H9 (cell line): ENCODE results near the gene TRPM8. TPM values are rescaled to one million over a fixed set of nuclear protein-coding genes. Genes with fewer than 3 reads are reported as not detected.
A peak's percentile ranks its signal among the peaks of the same experiment; 100 is the strongest.

ENCODE experiments used
- DNase-seq: peaks from one replicate; pipeline ENCODE4 v3.0.0-alpha.2; 2017
- H2AFZ ChIP-seq: one replicate; pipeline ENCODE4 v1.6.1; 2013; ENCODE audit warnings: mild to moderate bottlenecking, low read length, control low read depth, moderate library complexity
- H2AK5ac ChIP-seq: 2 replicates; pipeline ENCODE4 v1.6.1; 2013; ENCODE audit warnings: low read length, control low read depth, mixed read lengths; ENCODE audit not compliant: insufficient read length
- H2BK120ac ChIP-seq: one replicate; pipeline ENCODE4 v1.6.1; 2013; ENCODE audit warnings: low read depth, mild to moderate bottlenecking, low read length, control low read depth, inconsistent platforms; ENCODE audit not compliant: poor library complexity, severe bottlenecking
- H2BK12ac ChIP-seq: 2 replicates; pipeline ENCODE4 v1.6.1; 2013; ENCODE audit warnings: low read length, control low read depth, mixed read lengths, low read depth; ENCODE audit not compliant: insufficient read length
- H2BK15ac ChIP-seq: 2 replicates; pipeline ENCODE4 v1.6.1; 2013; ENCODE audit warnings: low read depth, low read length, control low read depth
- H2BK20ac ChIP-seq: one replicate; pipeline ENCODE4 v1.6.1; 2013; ENCODE audit warnings: low read depth, mild to moderate bottlenecking, low read length, control low read depth, inconsistent platforms; ENCODE audit not compliant: poor library complexity, severe bottlenecking
- H2BK5ac ChIP-seq: 2 replicates; pipeline ENCODE4 v1.6.1; 2013; ENCODE audit warnings: low read length, control low read depth, mixed read lengths; ENCODE audit not compliant: insufficient read length
- H3K14ac ChIP-seq: 2 replicates; pipeline ENCODE4 v1.6.1; 2013; ENCODE audit warnings: low read length, control low read depth; ENCODE audit not compliant: insufficient read depth
- H3K18ac ChIP-seq: 2 replicates; pipeline ENCODE4 v1.6.1; 2013; ENCODE audit warnings: low read depth, mild to moderate bottlenecking, mixed read lengths, low read length, control low read depth; ENCODE audit not compliant: insufficient read length
- H3K23ac ChIP-seq: 2 replicates; pipeline ENCODE4 v1.6.1; 2013; ENCODE audit warnings: low read length, control low read depth, mixed read lengths, low read depth; ENCODE audit not compliant: insufficient read length
- H3K23me2 ChIP-seq: 2 replicates; pipeline ENCODE4 v1.6.1; 2013; ENCODE audit warnings: low read depth, mild to moderate bottlenecking, mixed read lengths, low read length, control low read depth; ENCODE audit not compliant: insufficient read length, poor library complexity, severe bottlenecking
- H3K27ac ChIP-seq: 2 replicates; pipeline ENCODE4 v1.5.1; 2013; ENCODE audit warnings: low read length, control low read depth, mixed read lengths, low read depth; ENCODE audit not compliant: insufficient read length
- H3K27me3 ChIP-seq: 2 replicates; pipeline ENCODE4 v1.6.1; 2013; ENCODE audit warnings: low read length, control low read depth, inconsistent platforms; ENCODE audit not compliant: insufficient read depth
- H3K4ac ChIP-seq: 2 replicates; pipeline ENCODE4 v1.6.1; 2013; ENCODE audit warnings: low read depth, mild to moderate bottlenecking, control low read depth, inconsistent platforms, low read length, moderate library complexity
- H3K4me1 ChIP-seq: 2 replicates; pipeline ENCODE4 v1.6.1; 2013; ENCODE audit warnings: low read length, control low read depth, inconsistent platforms; ENCODE audit not compliant: insufficient read depth
- H3K4me2 ChIP-seq: 2 replicates; pipeline ENCODE4 v1.6.1; 2013; ENCODE audit warnings: low read length, control low read depth, mixed read lengths; ENCODE audit not compliant: insufficient read length, insufficient read depth
- H3K56ac ChIP-seq: 2 replicates; pipeline ENCODE4 v1.6.1; 2013; ENCODE audit warnings: low read depth, mild to moderate bottlenecking, mixed read lengths, low read length, control low read depth; ENCODE audit not compliant: insufficient read length
- H3K79me1 ChIP-seq: 2 replicates; pipeline ENCODE4 v1.6.1; 2013; ENCODE audit warnings: low read depth, mild to moderate bottlenecking, moderate library complexity, low read length, control low read depth, inconsistent platforms; ENCODE audit not compliant: insufficient read depth, poor library complexity, severe bottlenecking
- H3K79me2 ChIP-seq: 2 replicates; pipeline ENCODE4 v1.6.1; 2013; ENCODE audit warnings: low read length, control low read depth, inconsistent platforms; ENCODE audit not compliant: insufficient read depth
- H3K9ac ChIP-seq: 2 replicates; pipeline ENCODE4 v1.6.1; 2013; ENCODE audit warnings: low read length, control low read depth, mixed read lengths; ENCODE audit not compliant: insufficient read length; ENCODE audit errors: extremely low read depth
- H3K9me3 ChIP-seq: one replicate; pipeline ENCODE4 v1.6.1; 2013; ENCODE audit warnings: low read depth, low read length, inconsistent platforms; ENCODE audit not compliant: control insufficient read depth
- H3T11ph ChIP-seq: one replicate; pipeline ENCODE4 v1.6.1; 2013; ENCODE audit warnings: mild to moderate bottlenecking, low read length, control low read depth, inconsistent platforms
- H4K20me1 ChIP-seq: one replicate; pipeline ENCODE4 v1.6.1; 2013; ENCODE audit not compliant: control insufficient read depth, insufficient read length, insufficient read depth
- H4K5ac ChIP-seq: 2 replicates; pipeline ENCODE4 v1.6.1; 2013; ENCODE audit warnings: low read depth, mild to moderate bottlenecking, mixed read lengths, low read length, control low read depth; ENCODE audit not compliant: insufficient read length
- H4K8ac ChIP-seq: replicated peaks from 2 replicates; pipeline ENCODE4 v1.6.1; 2013; ENCODE audit warnings: low read length, control low read depth, mixed read lengths, low read depth; ENCODE audit not compliant: insufficient read length
- H4K91ac ChIP-seq: 2 replicates; pipeline ENCODE4 v1.6.1; 2013; ENCODE audit warnings: low read depth, mild to moderate bottlenecking, moderate library complexity, mixed read lengths, low read length, control low read depth; ENCODE audit not compliant: insufficient read length
- H3K27ac Mint-ChIP-seq, 3 experiments: 2 replicates in 2 of 3; 3 replicates in 1 of 3; pipeline ENCODE4 v1.8.0; 2020 to 2021; ENCODE audit warnings: mixed read lengths in 3 of 3, mild to moderate bottlenecking in 1 of 3, moderate library complexity in 1 of 3
- H3K27me3 Mint-ChIP-seq: 2 replicates; pipeline ENCODE4 v1.8.0; 2021; ENCODE audit warnings: low read depth, mild to moderate bottlenecking, moderate library complexity, mixed read lengths
- H3K36me3 Mint-ChIP-seq, 3 experiments: 2 replicates in 2 of 3; 3 replicates in 1 of 3; pipeline ENCODE4 v1.8.0; 2020 to 2021; ENCODE audit warnings: low read depth in 3 of 3, mixed read lengths in 3 of 3; ENCODE audit not compliant: insufficient read depth in 1 of 3
- H3K4me1 Mint-ChIP-seq, 2 experiments: 2 replicates each; pipeline ENCODE4 v1.8.0; 2020; ENCODE audit warnings: mixed read lengths in 2 of 2
- H3K4me3 Mint-ChIP-seq, 2 experiments: 2 replicates in 1 of 2; 3 replicates in 1 of 2; pipeline ENCODE4 v1.8.0; 2020 to 2021; ENCODE audit warnings: mild to moderate bottlenecking in 2 of 2, mixed read lengths in 2 of 2, moderate library complexity in 1 of 2
- H3K9me3 Mint-ChIP-seq, 2 experiments: 2 replicates in 1 of 2; 3 replicates in 1 of 2; pipeline ENCODE4 v1.8.0; 2020; ENCODE audit warnings: mild to moderate bottlenecking in 2 of 2, mixed read lengths in 2 of 2, moderate library complexity in 1 of 2
- CTCF ChIP-seq: fragments of 200-600 bp; sonication (generic); conservative IDR thresholded peaks from 3 replicates; pipeline ENCODE4 v1.8.0; 2021; ENCODE audit warnings: antibody characterized with exemption, mild to moderate bottlenecking
- WGBS: extraction: QIAGEN DNeasy Blood & Tissue Kit; methylation state at CpG from one replicate; pipeline ENCODE4 v1.1.7; 2013; ENCODE audit warnings: missing lambda C conversion rate, low lambda C conversion rate, mixed read lengths; ENCODE audit not compliant: insufficient read length; ENCODE audit errors: extremely low coverage; 5-methylcytosine and 5-hydroxymethylcytosine counted together
- total RNA-seq: library from RNA; stranded (reverse); gene quantifications from 2 replicates; pipeline ENCODE4 v1.2.1, GENCODE V29; 2021

TRPM8 gene
- total RNA-seq, 1 experiment from 2014 or later, result 0.28 TPM

GRCh38 chr2:233912691-233913423 lies 4.3 kb upstream of the TRPM8 start:
- Mint-ChIP-seq H3K27me3 (peaks cover 38% of the 10 kb centered on the region), H3K4me1 (peaks cover 7 to 15% of the 10 kb centered on the region in 2 experiments), H3K4me3 (no peak overlapping the region), H3K9me3 (no peaks in the 10 kb centered on the region; a peak in 2 of 5 replicates), H3K36me3 (no peaks in the 10 kb centered on the region), H3K27ac (no peak overlapping the region)
- H4K20me1 ChIP-seq, result no peaks in the 10 kb centered on the region
- H3K27me3 ChIP-seq, result no peaks in the 10 kb centered on the region
- no peak overlapping the region for H3K9ac ChIP-seq
- no peaks in the 10 kb centered on the region for H3K79me2 ChIP-seq
- no peak overlapping the region for H4K91ac ChIP-seq
- H2BK15ac ChIP-seq, result no peak overlapping the region
- H2AFZ ChIP-seq, result no peak overlapping the region
- H3K56ac ChIP-seq, result no peak overlapping the region
- no peaks in the 10 kb centered on the region for H3K79me1 ChIP-seq
- H2AK5ac ChIP-seq, result no peak overlapping the region
- H3K4me2 ChIP-seq, result no peak overlapping the region
- no CpG with 5 or more reads among the region's 9 CpGs for WGBS
- no peak overlapping the region for H3K4ac ChIP-seq
- H3K14ac ChIP-seq, result no peak overlapping the region
- no peaks in the 10 kb centered on the region for H3K23me2 ChIP-seq
- no peak overlapping the region for H4K5ac ChIP-seq
- no peak overlapping the region for H3K27ac ChIP-seq
- no peaks in the 10 kb centered on the region for H3K4me1 ChIP-seq
- TF ChIP-seq CTCF, result no peak
- H2BK120ac ChIP-seq, result no peak overlapping the region
- H2BK5ac ChIP-seq, result no peak overlapping the region
- H3T11ph ChIP-seq, result no peak overlapping the region
- no peak overlapping the region for H4K8ac ChIP-seq
- H2BK12ac ChIP-seq, result no peak overlapping the region
- H3K23ac ChIP-seq, result no peak overlapping the region
- H3K9me3 ChIP-seq, result no peaks in the 10 kb centered on the region
- peak; percentile 81 for DNase-seq
- no peak overlapping the region for H2BK20ac ChIP-seq
- no peak overlapping the region for H3K18ac ChIP-seq
